Measurements from ENCODE around the gene C16orf96. TPM values are rescaled to one million over a fixed set of nuclear protein-coding genes. Genes with fewer than 3 reads are reported as not detected.

Gene C16orf96
- total RNA-seq, 1 experiment from 2014 or later, result 0.15 TPM

GRCh38 chr16:4539716-4540284 lies 16.3 kb upstream of the C16orf96 start:
- H3K4me1 ChIP-seq (ENCODE audit: control insufficient read depth, insufficient read depth, low read length), result peaks cover 5% of the 10 kb centered on the region; the same call in 1 of the 2 replicates
- POLR2A ChIA-PET, result no interaction called here
- H3K27me3 ChIP-seq (ENCODE audit: control insufficient read depth, insufficient read depth, low read length), result no peaks in the 10 kb centered on the region
- peaks cover 13% of the 10 kb centered on the region; the same call in 1 of the 2 replicates for H3K9me3 ChIP-seq (ENCODE audit: control insufficient read depth, insufficient read depth, low read depth, low read length)
- in situ Hi-C loops (cut with HindIII; ENCODE audit: low pct_unique_long_range_greater_than_20kb, low sequenced_read_pairs), result no loop called here
- no peaks in the 10 kb centered on the region for H3K36me3 ChIP-seq (ENCODE audit: control insufficient read depth, insufficient read depth, low read length)
- DNase-seq (ENCODE audit: low read depth, low spot score), result no peak
- TF ChIP-seq TCF7L2 (IDR thresholded peaks at IDR 0.05; ENCODE audit: low read depth, low read length) (no peak), REST (IDR thresholded peaks at IDR 0.05; ENCODE audit: insufficient read depth in 1 of 2, low read depth in 2 of 2, low read length in 1 of 2) (no peak), SIN3A (IDR thresholded peaks at IDR 0.05; ENCODE audit: borderline replicate concordance, insufficient read depth, low read depth, low read length) (no peak), POLR2AphosphoS5 (IDR thresholded peaks at IDR 0.05; ENCODE audit: low read depth, low read length) (no peak), CTCF (IDR thresholded peaks at IDR 0.05) (no peak)
- no peak for ATAC-seq
- BruUV-seq (replicated peaks), result no TSS peak
- no peak overlapping the region for H3K4me3 ChIP-seq (ENCODE audit: low read depth in 2 of 2, low read length in 2 of 2)
- H3K27ac ChIP-seq (ENCODE audit: low read length), result no peak overlapping the region
- CTCF ChIA-PET, result interaction anchor here (0.6 kb wide), 1 partner anchor 611 kb away, joined by 3 read pairs; no protein-coding TSS in a partner anchor
- intact Hi-C loops (cut with micrococcal nuclease; ENCODE audit: unreplicated experiment), result no loop called here

- DNase-seq (ENCODE audit: low read depth, low spot score) (no peak), ATAC-seq (no peak)
- Histone ChIP-seq H3K9me3 (ENCODE audit: control insufficient read depth, insufficient read depth, low read depth, low read length) (peaks cover 7% of the 10 kb centered on the region; the same call in 1 of the 2 replicates), H3K27me3 (ENCODE audit: control insufficient read depth, insufficient read depth, low read length) (no peaks in the 10 kb centered on the region), H3K4me1 (ENCODE audit: control insufficient read depth, insufficient read depth, low read length) (no peaks in the 10 kb centered on the region), H3K36me3 (ENCODE audit: control insufficient read depth, insufficient read depth, low read length) (no peaks in the 10 kb centered on the region), H3K27ac (ENCODE audit: low read length) (no peak overlapping the region), H3K4me3 (ENCODE audit: low read depth in 2 of 2, low read length in 2 of 2) (no peak overlapping the region)
- POLR2A ChIA-PET, result no interaction called here
- TF ChIP-seq POLR2AphosphoS5 (IDR thresholded peaks at IDR 0.05; ENCODE audit: low read depth, low read length) (no peak), CTCF (IDR thresholded peaks at IDR 0.05) (no peak), TCF7L2 (IDR thresholded peaks at IDR 0.05; ENCODE audit: low read depth, low read length) (no peak), SIN3A (IDR thresholded peaks at IDR 0.05; ENCODE audit: borderline replicate concordance, insufficient read depth, low read depth, low read length) (no peak), REST (IDR thresholded peaks at IDR 0.05; ENCODE audit: insufficient read depth in 1 of 2, low read depth in 2 of 2, low read length in 1 of 2) (no peak)
- CTCF ChIA-PET, result interaction anchor here (0.5 kb wide), 1 partner anchor 122 kb away, joined by 4 read pairs; no protein-coding TSS in a partner anchor
- intact Hi-C loops (cut with micrococcal nuclease; ENCODE audit: unreplicated experiment), result no loop called here
- BruUV-seq (replicated peaks), result no TSS peak
- in situ Hi-C loops (cut with HindIII; ENCODE audit: low pct_unique_long_range_greater_than_20kb, low sequenced_read_pairs), result no loop called here
These were observed 11.7 kb upstream of the C16orf96 start for GRCh38 chr16:4544473-4544872.

Measured in Panc1 (cell line).